SK-N-MC (cell line): Measurements from ENCODE around the gene SEMA6A.

Source experiments
- EZH2 ChIP-seq: fragments of 200-600 bp; sonication (generic); IDR thresholded peaks from one replicate; pipeline ENCODE4 v1.6.1; 2017; ENCODE audit warnings: antibody characterized with exemption
- FOXP2 ChIP-seq: optimal IDR thresholded peaks from 2 replicates; pipeline ENCODE3; 2011; ENCODE audit warnings: mild to moderate bottlenecking, moderate library complexity; ENCODE audit not compliant: insufficient read depth; ENCODE audit errors: extremely low read length, control extremely low read depth
- POLR2AphosphoS5 ChIP-seq: IDR thresholded peaks from 2 replicates; pipeline ENCODE4 v1.6.1; 2012; ENCODE audit warnings: mild to moderate bottlenecking, low read depth, low read length, borderline replicate concordance

GRCh38 chr5:116479776-116480675, 94.6 kb downstream of the SEMA6A start:
- TF ChIP-seq EZH2: no peak
- TF ChIP-seq POLR2AphosphoS5: no peak
- TF ChIP-seq FOXP2: no peak
